Peyer's patch (tissue), 4 donors: Measurements from ENCODE around the gene TUBB3.

Experiments used
- POLR2A ChIP-seq, 2 donors: fragments of 450-650 bp; IDR thresholded peaks; one replicate each; pipeline ENCODE4 v1.5.1; 2017; ENCODE audit warnings: antibody characterized with exemption in 2 of 2, mild to moderate bottlenecking in 2 of 2, moderate library complexity in 2 of 2
- TF ChIP-seq, protein P1 (sequence below), 6 experiments: fragments of 450-650 bp in 4 of 6; fragments of 200-600 bp in 2 of 6; sonication (generic) in 1 of 6; IDR thresholded peaks; one replicate each; pipeline ENCODE4 v1.5.1; 2017 to 2019; ENCODE audit warnings: antibody characterized with exemption in 6 of 6, mild to moderate bottlenecking in 3 of 6, moderate library complexity in 1 of 6

GRCh38 chr16:89934611-89935553 is 11.7 kb downstream of the TUBB3 start:
- TF ChIP-seq, protein P1, sequence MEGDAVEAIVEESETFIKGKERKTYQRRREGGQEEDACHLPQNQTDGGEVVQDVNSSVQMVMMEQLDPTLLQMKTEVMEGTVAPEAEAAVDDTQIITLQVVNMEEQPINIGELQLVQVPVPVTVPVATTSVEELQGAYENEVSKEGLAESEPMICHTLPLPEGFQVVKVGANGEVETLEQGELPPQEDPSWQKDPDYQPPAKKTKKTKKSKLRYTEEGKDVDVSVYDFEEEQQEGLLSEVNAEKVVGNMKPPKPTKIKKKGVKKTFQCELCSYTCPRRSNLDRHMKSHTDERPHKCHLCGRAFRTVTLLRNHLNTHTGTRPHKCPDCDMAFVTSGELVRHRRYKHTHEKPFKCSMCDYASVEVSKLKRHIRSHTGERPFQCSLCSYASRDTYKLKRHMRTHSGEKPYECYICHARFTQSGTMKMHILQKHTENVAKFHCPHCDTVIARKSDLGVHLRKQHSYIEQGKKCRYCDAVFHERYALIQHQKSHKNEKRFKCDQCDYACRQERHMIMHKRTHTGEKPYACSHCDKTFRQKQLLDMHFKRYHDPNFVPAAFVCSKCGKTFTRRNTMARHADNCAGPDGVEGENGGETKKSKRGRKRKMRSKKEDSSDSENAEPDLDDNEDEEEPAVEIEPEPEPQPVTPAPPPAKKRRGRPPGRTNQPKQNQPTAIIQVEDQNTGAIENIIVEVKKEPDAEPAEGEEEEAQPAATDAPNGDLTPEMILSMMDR (IDR thresholded peaks at IDR 0.05): no peak
- TF ChIP-seq POLR2A (IDR thresholded peaks at IDR 0.05): no peak
